Measurements from ENCODE around the gene PLAAT1.

Gene PLAAT1

GRCh38 chr3:193305356-193305755 lies 64.3 kb downstream of the PLAAT1 start:
- Histone ChIP-seq H3K9me3 (no peaks in the 10 kb centered on the region), H3K36me3 (no peaks in the 10 kb centered on the region), H3K27ac (no peak overlapping the region), H3K4me1 (no peaks in the 10 kb centered on the region), H3K4me3 (no peak overlapping the region), H3K27me3 (no peaks in the 10 kb centered on the region)
- DNase-seq = no peak
- intact Hi-C loops (cut with DNase I; ENCODE audit: low total_unique reads) = no loop called here
- TF ChIP-seq CTCF (IDR thresholded peaks at IDR 0.05) = no peak

- no peak for TF ChIP-seq CTCF (IDR thresholded peaks at IDR 0.05)
- Histone ChIP-seq H3K27ac (no peak overlapping the region), H3K4me1 (no peaks in the 10 kb centered on the region), H3K9me3 (no peaks in the 10 kb centered on the region), H3K27me3 (no peaks in the 10 kb centered on the region), H3K36me3 (no peaks in the 10 kb centered on the region), H3K4me3 (no peak overlapping the region)
- intact Hi-C loops (cut with DNase I; ENCODE audit: low total_unique reads) = no loop called here
- DNase-seq = no peak
Observed at GRCh38 chr3:193310914-193311723, 70.1 kb downstream of the PLAAT1 start.

GRCh38 chr3:193313061-193313958 lies 72.3 kb downstream of the PLAAT1 start:
- Histone ChIP-seq H3K27ac (no peak overlapping the region), H3K9me3 (no peaks in the 10 kb centered on the region), H3K27me3 (no peaks in the 10 kb centered on the region), H3K36me3 (no peaks in the 10 kb centered on the region), H3K4me1 (no peaks in the 10 kb centered on the region), H3K4me3 (no peak overlapping the region)
- intact Hi-C loops (cut with DNase I; ENCODE audit: low total_unique reads) = no loop called here
- DNase-seq = no peak
- no peak for TF ChIP-seq CTCF (IDR thresholded peaks at IDR 0.05)

- Histone ChIP-seq H3K4me1 (no peaks in the 10 kb centered on the region), H3K4me3 (no peak overlapping the region), H3K9me3 (no peaks in the 10 kb centered on the region), H3K27me3 (no peaks in the 10 kb centered on the region), H3K27ac (no peak overlapping the region), H3K36me3 (no peaks in the 10 kb centered on the region)
- no peak for TF ChIP-seq CTCF (IDR thresholded peaks at IDR 0.05)
- DNase-seq = no peak
- intact Hi-C loops (cut with DNase I; ENCODE audit: low total_unique reads) = no loop called here
Observed at GRCh38 chr3:193314161-193314560, 73.1 kb downstream of the PLAAT1 start.

GRCh38 chr3:193317682-193318300 lies 76.8 kb downstream of the PLAAT1 start:
- Histone ChIP-seq H3K4me1 (no peaks in the 10 kb centered on the region), H3K9me3 (no peaks in the 10 kb centered on the region), H3K4me3 (no peak overlapping the region), H3K36me3 (no peaks in the 10 kb centered on the region), H3K27ac (no peak overlapping the region), H3K27me3 (no peaks in the 10 kb centered on the region)
- TF ChIP-seq CTCF (IDR thresholded peaks at IDR 0.05) = no peak
- no peak for DNase-seq
- intact Hi-C loops (cut with DNase I; ENCODE audit: low total_unique reads) = loop anchor here (5.0 kb wide), 1 partner anchor 1395 kb away; no protein-coding TSS in a partner anchor

All from tibial artery (tissue), 4 donors.